Lung (tissue), 12 donors: ENCODE data around the gene DET1. TPM values are rescaled to one million over a fixed set of nuclear protein-coding genes. Genes with fewer than 3 reads are reported as not detected.
"Not testable (repeated sequence)": the region's sequence is repeated elsewhere in the genome, so short reads cannot be mapped to it uniquely, and the experiment has no call there.

Experiments
- ATAC-seq: fragments of 200-7000 bp; cut with Tn5 transposase; one replicate; pipeline ENCODE4 v1.9.1; 2020; ENCODE audit warnings: moderate number of reproducible peaks; ENCODE audit not compliant: insufficient read depth, low FRiP score
- DNase-seq, 3 donors: peaks; one replicate each; pipeline ENCODE4 v3.0.0-alpha.2; 2013 to 2017
- H3K27ac ChIP-seq, 2 donors: one replicate each; pipeline ENCODE4 v1.5.1; 2013; ENCODE audit warnings: mild to moderate bottlenecking in 2 of 2, moderate library complexity in 2 of 2, control low read depth in 1 of 2, inconsistent platforms in 1 of 2, low read depth in 1 of 2, low read length in 1 of 2
- H3K27me3 ChIP-seq, 3 donors: one replicate each; pipeline ENCODE4 v1.5.1; 2013; ENCODE audit warnings: low read length in 2 of 3; ENCODE audit not compliant: control insufficient read depth in 3 of 3, insufficient read depth in 3 of 3
- H3K36me3 ChIP-seq, 4 donors: one replicate each; pipeline ENCODE4 v1.5.1; 2013; ENCODE audit warnings: low read length in 4 of 4, mild to moderate bottlenecking in 1 of 4, moderate library complexity in 1 of 4; ENCODE audit not compliant: control insufficient read depth in 4 of 4, insufficient read depth in 4 of 4
- H3K4me1 ChIP-seq, 5 donors: one replicate each; pipeline ENCODE4 v1.5.1; 2013; ENCODE audit warnings: low read length in 5 of 5, mild to moderate bottlenecking in 2 of 5, moderate library complexity in 1 of 5; ENCODE audit not compliant: control insufficient read depth in 5 of 5, insufficient read depth in 5 of 5
- H3K4me3 ChIP-seq: one replicate; pipeline ENCODE4 v1.5.1; 2013; ENCODE audit warnings: mild to moderate bottlenecking, control low read depth, moderate library complexity
- H3K9ac ChIP-seq, 2 donors: one replicate each; pipeline ENCODE4 v1.5.1; 2013; ENCODE audit warnings: low read length in 2 of 2, control low read depth in 1 of 2; ENCODE audit not compliant: insufficient read depth in 1 of 2
- H3K9me3 ChIP-seq, 4 donors: one replicate each; pipeline ENCODE4 v1.5.1; 2013; ENCODE audit warnings: low read length in 3 of 4, mild to moderate bottlenecking in 1 of 4, moderate library complexity in 1 of 4; ENCODE audit not compliant: control insufficient read depth in 4 of 4, insufficient read depth in 3 of 4
- WGBS, 2 donors: extraction: QIAGEN DNeasy Blood & Tissue Kit; methylation state at CpG; one replicate each; pipeline ENCODE4 v1.1.7; 2013; 5-methylcytosine and 5-hydroxymethylcytosine counted together
- polyA plus RNA-seq, 2 donors: library from polyadenylated mRNA; stranded (reverse); fragments of 200-250 nt; gene quantifications; one replicate each; pipeline ENCODE4 v1.2.1, GENCODE V29; 2013
- total RNA-seq, 2 donors: library from RNA; depleted of rRNA in 1 of 2; stranded (reverse); fragments of >200 nt in 1 of 2; gene quantifications; one replicate each; pipeline ENCODE4 v1.2.1, GENCODE V29; 2014 to 2021
- TF ChIP-seq, protein P1 (sequence below): IDR thresholded peaks from 2 replicates; pipeline ENCODE4 v1.5.1; 2012; ENCODE audit warnings: mild to moderate bottlenecking; ENCODE audit errors: control extremely low read depth, extremely low read depth
- donor health status: control.
- donor health status: control.
- donor health status: Bipolar disorder and iron deficiency.
- donor health status: healthy.
- donor health status: DM: yes; HTN: yes; CAD: no.

DET1 gene
- total and polyA plus RNA-seq, 4 donors: 2.9 to 13.7 (median 4.4) TPM

GRCh38 chr15:88540350-88540749 lies 6.1 kb downstream of the DET1 start:
- not testable (repeated sequence) for H3K36me3 ChIP-seq, DNase-seq, H3K9ac ChIP-seq, ATAC-seq, H3K27me3 ChIP-seq, H3K9me3 ChIP-seq, H3K27ac ChIP-seq, H3K4me3 ChIP-seq
- 60% methylated on average over 2 of the region's 2 CpGs; no CpG with 5 or more reads in 1 of the 2 donors for WGBS, 2 donors
- peaks cover 0 to 12% (median 1%) of the 10 kb centered on the region in 5 donors for H3K4me1 ChIP-seq

- Histone ChIP-seq H3K4me1 (peaks cover 0 to 13% (median under 1%) of the 10 kb centered on the region in 5 donors), H3K9me3 (no peaks in the 10 kb centered on the region), H3K9ac (no peak overlapping the region), H3K27ac (no peak overlapping the region), H3K27me3 (no peaks in the 10 kb centered on the region), H3K36me3 (peaks cover 0 to 6% (median 2%) of the 10 kb centered on the region in 4 donors), H3K4me3 (no peak overlapping the region)
- TF ChIP-seq, protein P1, sequence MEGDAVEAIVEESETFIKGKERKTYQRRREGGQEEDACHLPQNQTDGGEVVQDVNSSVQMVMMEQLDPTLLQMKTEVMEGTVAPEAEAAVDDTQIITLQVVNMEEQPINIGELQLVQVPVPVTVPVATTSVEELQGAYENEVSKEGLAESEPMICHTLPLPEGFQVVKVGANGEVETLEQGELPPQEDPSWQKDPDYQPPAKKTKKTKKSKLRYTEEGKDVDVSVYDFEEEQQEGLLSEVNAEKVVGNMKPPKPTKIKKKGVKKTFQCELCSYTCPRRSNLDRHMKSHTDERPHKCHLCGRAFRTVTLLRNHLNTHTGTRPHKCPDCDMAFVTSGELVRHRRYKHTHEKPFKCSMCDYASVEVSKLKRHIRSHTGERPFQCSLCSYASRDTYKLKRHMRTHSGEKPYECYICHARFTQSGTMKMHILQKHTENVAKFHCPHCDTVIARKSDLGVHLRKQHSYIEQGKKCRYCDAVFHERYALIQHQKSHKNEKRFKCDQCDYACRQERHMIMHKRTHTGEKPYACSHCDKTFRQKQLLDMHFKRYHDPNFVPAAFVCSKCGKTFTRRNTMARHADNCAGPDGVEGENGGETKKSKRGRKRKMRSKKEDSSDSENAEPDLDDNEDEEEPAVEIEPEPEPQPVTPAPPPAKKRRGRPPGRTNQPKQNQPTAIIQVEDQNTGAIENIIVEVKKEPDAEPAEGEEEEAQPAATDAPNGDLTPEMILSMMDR: no peak
- DNase-seq (peak; percentile 17 to 35 (median 24)), ATAC-seq (no peak)
- WGBS, 2 donors: 71 to 73% methylated on average over 4 of the region's 4 CpGs
Observed at GRCh38 chr15:88539441-88539840, 7.0 kb downstream of the DET1 start.

DNA sequence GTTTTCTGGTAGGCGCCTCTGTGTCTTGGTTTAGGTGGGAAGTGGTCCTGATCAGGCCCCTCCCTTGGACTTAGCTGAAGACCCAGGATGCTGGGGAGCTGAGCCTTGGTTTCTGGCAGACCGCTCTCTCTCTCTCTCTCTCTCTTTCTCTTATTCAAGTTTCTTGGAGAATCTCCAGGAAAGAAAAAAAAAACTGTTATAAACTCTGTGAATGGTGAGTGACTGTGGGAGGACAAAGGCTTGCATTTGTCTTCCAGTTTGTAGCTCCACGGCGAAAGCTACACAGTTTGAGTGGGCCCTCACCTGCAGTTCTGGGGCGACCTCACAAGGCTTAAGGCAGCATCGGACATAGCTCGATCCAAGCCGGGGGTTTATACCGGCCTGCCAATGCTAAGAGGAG lies 7.5 kb downstream of the DET1 start:
- TF ChIP-seq, protein P1: no peak
- no peak overlapping the region for H3K4me3 ChIP-seq
- ATAC-seq: no peak
- peaks cover 0 to 16% (median 0%) of the 10 kb centered on the region in 5 donors for H3K4me1 ChIP-seq
- peak in 2 of 3 donors; percentile 67 for DNase-seq
- no peak overlapping the region for H3K9ac ChIP-seq
- no peaks in the 10 kb centered on the region for H3K27me3 ChIP-seq
- H3K27ac ChIP-seq: no peak overlapping the region
- H3K36me3 ChIP-seq: peaks cover 0 to 6% (median 3%) of the 10 kb centered on the region in 4 donors
- 85 to 91% methylated on average over 9 of the region's 9 CpGs for WGBS, 2 donors
- no peaks in the 10 kb centered on the region for H3K9me3 ChIP-seq

DNA sequence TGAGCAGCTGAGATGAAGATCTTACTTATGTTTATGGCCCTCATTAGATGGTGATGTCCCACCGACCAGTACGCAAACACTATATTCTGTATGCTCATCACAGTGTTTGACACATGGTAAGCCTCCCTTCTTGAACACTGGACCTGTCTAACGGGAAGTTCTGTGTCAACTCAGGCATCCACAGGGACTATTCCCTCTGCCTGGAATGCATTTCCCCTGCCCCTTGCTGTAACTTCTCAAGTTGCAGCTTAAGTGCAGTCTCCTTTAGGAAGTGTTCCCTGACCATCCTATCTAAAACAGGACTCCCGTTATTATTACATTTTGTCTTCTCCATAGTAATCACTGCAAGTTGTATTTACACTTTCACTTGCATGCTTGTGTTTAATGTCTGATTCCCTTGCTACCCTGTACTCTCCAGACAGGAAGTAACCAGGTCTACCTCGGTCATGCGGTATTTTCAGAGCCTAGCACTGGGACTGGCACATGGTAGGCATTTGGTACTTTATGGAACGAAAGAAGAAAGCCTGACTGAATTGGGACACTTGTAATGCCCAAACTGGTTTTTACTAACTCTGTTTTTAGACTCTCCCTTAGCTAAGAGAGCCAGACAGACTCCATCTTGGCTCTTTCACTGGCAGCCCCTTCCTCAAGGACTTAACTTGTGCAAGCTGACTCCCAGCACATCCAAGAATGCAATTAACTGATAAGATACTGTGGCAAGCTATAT lies 8.7 kb downstream of the DET1 start:
- TF ChIP-seq, protein P1: no peak
- H3K27ac ChIP-seq: no peak overlapping the region
- H3K4me3 ChIP-seq: no peak overlapping the region
- no peak for DNase-seq
- no peak overlapping the region for H3K9ac ChIP-seq
- H3K9me3 ChIP-seq: no peaks in the 10 kb centered on the region
- 88 to 89% methylated on average over 7 of the region's 7 CpGs for WGBS, 2 donors
- no peaks in the 10 kb centered on the region for H3K27me3 ChIP-seq
- H3K4me1 ChIP-seq: peaks cover 0 to 9% (median 0%) of the 10 kb centered on the region in 5 donors
- ATAC-seq: no peak
- peaks cover 0 to 6% (median 3%) of the 10 kb centered on the region in 4 donors for H3K36me3 ChIP-seq
